DMS 273 (cell line): Measurements from ENCODE around the gene TDRD9.

Source experiments
- DNase-seq: peaks from one replicate; lab custom pipeline; 2025; ENCODE audit not compliant: unreplicated experiment; lab: John Stamatoyannopoulos, UW

Gene TDRD9

DNA sequence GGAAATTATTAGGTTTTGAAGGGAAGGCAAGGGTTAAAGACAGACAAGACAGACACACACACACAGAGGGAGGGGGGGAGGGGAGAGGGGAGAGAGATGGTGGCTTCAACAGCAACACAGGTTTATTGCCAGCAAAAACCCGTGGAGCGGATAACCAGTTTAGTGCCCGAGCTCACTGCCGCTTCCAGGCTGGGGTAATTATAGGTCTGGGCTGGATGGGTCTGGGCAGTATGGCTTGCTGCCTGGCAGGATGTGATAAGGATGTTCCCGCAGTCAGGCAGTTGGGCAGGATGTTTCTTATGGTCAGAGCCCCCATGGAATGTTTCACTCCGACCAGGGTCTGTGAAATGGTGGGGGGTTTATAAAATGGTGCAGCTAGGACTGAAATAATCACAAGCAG lies 4.4 kb upstream of the TDRD9 start:
- no peak for DNase-seq

DNA sequence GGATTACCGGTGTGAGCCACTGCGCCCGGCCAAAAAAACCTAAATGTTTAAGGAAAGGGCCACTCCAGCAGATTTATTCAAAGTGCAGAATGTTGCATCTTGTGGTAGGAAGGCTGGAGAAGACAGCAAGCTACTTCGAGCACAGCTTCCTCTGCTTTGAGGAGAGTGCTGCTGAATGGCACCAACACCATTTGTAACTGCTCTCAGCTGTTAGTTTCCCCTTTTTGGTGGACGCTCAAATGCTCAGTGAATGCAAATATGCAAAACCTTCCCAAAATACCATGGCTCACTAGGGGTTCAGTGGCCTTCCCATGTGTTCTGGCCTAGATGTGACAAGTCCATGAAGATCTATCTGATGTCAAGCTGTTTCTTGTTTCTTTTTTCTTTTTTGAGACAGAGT lies 2.9 kb upstream of the TDRD9 start:
- no peak for DNase-seq

DNA sequence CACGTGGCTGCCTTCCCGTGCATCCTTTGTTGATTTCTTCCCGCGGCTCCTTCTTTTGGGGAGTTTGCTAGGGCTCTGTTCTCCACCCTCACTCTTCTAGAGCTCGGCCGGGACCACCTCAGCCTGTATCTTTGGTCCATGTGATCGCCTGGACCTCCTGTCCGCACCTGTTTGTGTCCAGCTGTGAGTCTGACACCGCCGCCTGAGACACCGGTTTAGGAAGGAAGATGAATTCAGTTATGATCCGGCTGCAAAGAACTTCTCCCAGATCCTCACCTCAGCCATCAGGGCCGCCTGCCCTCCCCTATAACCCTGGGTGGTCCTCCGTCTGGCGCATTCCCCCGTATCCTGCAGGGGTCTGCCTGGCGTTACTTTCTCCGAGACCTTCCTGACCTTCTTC lies 690 bp upstream of the TDRD9 start:
- DNase-seq, result no peak

DNA sequence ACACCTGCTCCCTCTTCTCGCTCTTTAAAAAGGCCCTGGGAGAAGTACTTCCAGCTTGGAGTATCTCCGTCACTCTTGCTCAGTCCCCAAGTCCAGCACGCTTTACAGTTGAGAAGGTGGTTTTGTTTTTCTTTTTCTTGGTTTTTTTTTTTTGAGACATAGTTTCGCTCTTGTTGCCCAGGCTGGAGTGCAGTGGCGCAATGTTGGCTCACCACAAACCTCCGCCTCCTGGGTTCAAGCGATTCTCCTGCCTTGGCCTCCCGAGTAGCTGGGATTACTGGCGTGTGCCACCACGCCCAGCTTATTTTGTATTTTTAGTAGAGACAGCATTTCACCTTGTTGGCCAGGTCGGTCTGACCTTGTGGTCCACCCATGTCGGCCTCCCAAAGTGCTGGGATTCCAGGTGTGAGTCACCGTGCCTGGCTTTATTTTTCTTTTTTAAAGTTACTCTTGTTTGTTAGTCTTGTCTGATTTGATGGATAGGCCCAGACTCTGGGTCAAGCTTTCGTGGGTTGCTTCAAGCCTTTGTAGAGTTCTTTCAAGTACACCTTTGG lies 1.9 kb downstream of the TDRD9 start:
- no peak for DNase-seq

DNA sequence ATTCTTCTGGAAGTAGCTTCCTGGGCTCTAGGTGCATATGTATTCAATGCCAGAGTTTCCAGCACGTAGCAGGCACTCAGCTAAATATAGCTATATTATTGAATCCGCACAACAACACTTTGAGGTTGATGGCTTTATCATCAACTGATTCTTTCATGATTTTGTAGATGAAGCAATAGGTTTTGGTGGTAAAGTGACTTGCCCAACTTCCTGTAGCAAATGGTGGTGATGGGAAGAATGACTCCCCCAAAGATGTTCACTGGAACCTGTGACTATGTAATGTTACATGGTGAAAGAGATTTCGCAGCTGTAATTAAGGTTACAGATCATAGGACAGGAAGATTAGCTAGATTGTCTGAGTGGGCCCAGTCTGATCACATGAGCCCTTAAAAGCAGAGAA lies 3.2 kb downstream of the TDRD9 start:
- no peak for DNase-seq

DNA sequence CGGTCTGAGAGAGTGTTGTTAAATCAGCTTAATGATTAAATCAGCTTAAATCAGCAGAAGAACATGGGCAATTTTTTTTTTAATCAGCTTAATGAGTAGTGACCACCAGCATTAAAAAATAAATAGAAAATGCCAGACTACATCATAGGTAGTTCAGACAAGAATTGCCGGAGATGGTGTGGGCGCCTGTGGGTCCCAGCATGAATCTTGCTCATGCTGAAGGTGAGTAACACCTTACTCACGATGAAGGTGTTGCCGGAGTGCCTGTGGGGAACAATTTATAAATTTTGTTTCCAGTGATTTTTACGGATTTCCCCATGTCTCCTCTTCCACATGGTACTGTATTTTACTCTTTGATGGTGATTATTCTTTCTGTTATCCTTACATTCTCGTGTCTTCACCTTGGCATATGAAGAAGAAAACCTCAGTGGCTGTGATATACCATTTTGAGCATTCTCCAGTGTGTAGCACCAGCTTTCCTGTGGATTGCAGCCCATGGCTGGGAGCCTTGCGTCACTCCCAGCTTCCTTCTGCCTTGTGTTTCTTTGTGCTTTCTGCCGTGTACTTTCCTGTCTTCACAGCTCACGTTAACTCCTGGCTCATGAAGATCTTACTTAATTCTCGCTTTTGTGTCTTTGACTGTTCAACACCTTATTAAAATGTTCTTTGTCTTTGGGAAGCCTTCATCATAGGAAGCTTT lies 4.7 kb downstream of the TDRD9 start:
- no peak for DNase-seq

DNA sequence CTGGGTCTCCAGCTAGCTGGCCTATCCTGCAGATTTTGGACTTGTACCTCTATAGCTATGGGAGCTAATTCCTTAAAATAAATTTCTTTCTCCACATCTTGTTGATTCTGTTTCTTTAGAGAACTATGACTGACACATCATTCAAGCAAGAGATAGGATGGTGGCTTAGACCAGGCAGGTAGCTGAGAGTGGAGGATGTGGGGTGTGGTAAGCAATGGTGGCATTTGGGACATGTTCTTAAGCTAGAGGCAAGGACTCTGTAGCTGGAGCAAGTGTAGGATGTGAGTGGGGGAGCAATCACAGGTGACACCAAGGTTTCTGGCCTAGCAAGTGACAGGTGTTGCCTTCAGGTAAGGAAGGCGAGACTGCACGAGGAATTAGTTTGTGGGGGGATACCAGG lies 6.8 kb downstream of the TDRD9 start:
- no peak for DNase-seq

DNA sequence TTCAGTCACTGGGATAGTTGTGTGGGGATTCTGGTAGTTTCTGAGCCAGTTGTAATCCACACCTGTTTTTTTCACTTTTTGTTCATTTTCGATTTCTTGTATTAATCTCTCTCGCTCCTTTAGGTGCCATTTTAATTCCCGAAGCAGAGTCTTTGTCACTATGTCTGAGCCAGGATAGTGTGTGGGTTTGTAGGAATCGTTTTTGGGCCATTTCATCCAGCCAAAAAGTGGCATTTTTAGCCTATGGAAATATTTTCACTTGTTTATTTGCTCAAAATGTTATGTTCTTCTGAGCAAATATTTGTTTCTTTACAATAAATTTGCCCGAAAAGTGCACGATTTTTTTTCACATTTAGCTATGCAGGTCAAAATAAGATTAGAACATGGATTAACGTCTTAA lies 13.2 kb downstream of the TDRD9 start:
- no peak for DNase-seq

DNA sequence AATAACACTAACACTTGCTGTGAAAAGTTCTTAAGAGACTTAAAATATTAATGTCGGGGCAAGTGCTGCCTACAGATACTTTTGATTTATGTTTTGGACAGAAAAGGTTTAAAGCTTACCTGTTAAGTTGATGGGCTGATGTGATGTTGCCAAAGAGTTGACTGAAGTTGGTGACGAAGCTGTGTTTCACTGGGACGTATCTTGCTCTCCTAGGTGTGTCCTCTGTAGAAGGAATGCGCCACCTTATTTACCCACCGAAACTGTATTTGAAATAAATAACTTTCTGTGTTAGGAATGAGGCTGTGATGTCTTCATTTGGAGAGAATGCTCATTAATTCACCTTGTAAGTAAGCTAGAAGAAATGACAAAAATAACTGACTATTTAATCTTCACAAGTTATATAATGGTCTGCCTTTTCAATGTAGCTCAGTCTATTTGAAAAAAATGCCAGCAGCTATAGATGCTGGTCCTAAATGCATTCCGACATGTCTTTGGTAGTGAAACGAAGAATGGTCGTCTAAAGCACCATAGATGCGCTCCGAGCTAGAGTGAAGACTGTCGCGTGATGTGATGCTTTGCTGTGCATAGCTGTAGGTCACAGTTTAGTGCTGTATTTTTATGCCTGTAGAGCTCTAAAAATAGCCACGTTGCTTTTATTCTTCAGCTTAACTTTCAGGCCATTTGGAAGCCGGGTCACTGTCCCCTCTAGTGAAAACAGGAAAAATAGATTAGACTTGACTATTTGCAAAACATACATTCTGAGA lies 13.9 kb downstream of the TDRD9 start, which contains the start of gene RD3L:
RD3L (minus strand) TSS at position 557 of the 764 bp plus-strand sequence. CDS start 834 bp downstream, outside the sequence.
- DNase-seq, result no peak

DNA sequence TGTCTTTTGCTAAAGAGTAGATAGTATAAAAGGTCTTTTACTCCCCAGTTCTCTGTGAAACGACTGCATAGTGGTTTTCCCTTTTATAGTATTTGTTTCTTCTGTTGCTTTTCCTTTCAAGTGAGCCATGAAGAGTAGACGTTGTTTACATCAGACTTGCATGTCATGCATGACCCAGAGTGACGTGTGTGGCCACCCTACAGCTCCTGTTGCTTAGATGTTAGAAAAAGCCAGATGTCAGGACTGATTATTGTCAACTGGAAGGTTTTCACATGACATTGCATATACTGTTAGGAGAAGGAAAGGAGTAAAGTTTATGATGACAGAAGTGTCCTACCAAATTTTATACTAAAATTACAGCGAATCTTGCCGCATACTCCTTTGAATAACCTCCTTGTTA lies 15.4 kb downstream of the TDRD9 start:
- DNase-seq, result no peak

DNA sequence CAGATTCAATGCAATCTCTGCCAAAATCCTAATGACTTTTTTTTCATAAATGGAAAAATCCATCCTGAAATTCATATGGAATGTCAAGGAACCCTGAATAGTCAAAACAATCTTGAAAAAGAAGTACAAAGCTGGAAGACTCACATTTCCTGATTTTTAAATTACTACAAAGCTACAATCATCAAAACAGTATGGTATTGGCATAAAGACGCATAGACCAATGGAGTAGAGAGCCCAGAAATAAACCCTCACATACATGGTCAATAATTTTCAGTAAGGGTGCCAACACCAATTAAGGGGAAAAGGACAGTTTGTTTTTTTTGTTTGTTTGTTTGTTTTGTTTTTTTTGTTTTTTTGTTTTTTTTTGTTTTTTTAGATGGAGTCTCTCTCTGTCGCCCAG lies 18.7 kb downstream of the TDRD9 start:
- DNase-seq, result no peak

DNA sequence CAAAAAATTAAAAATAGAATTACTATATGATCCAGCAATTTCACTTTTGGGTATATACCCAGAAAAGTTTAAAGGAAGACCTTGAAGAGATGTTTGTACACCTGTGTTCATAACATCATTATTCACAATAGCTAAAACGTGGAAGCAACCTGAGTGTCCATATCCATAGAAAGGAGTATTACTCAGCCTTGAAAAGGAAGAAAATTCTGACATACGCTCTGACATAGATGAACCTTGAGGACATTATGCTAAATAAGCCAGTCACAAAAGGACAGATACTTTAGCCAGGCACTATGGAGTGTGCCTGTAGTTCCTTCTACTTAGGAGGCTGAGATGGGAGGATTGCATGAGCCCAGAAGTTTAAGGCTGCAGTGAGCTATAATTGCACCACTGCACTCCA lies 20.2 kb downstream of the TDRD9 start:
- DNase-seq, result no peak

DNA sequence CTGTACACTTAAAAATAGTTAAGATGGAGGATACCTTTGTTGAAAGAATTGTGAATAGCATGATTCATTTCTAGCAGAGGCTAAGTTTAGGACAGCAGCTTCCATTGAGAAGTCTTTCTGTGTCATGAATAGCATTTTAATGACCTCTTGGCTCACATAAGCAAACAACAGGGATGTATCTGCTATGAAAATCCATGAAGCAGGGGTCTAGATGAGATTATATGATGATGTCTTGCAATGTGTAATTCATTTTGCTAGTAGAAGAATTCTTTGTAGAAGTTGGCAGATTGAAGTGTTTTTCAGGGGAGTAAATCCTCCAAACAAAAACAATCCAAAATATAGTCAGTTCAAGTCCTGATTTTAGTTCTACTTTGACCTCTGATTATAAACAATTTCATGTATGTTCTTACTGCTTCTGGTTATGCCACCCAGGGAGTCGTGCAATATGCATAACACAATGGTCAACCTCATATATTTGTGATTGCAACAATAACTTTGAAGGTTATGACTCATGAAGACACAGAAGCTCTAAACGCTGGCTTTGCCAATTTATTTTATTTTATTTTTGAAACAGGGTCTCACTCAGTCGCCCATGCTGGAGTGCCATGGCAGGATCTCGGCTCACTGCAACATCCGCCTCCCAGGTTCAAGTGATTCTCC lies 21.0 kb downstream of the TDRD9 start:
- DNase-seq, result no peak

DNA sequence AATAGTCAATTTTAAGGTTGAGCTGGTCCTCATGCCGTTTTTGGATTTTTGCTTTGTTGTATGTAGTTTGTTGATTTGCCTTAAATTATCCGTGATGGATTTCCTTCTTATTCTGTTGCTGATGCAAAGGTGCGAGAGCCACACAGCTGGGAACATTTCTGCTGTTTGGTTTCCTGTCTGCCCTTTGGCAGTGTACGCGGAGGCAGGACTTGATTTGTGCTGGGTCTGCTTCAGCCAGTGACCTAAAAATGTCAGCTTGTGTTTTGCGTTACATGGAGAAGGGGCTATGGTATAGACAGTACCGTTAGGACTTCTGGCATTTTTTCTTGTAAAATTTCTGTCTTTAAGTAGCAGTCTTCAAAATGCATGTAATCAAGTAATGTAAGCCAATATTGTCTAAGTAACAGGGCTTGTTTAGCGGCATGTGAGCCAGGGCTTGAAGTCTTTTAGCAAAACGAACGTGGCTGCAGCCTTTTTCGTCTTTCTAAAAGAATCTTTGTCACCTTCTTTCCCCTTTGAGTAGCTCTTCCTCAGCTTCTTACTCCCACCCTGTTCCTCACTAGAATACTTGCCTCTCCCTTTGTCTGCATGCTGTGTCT lies 32.3 kb downstream of the TDRD9 start:
- no peak for DNase-seq

DNA sequence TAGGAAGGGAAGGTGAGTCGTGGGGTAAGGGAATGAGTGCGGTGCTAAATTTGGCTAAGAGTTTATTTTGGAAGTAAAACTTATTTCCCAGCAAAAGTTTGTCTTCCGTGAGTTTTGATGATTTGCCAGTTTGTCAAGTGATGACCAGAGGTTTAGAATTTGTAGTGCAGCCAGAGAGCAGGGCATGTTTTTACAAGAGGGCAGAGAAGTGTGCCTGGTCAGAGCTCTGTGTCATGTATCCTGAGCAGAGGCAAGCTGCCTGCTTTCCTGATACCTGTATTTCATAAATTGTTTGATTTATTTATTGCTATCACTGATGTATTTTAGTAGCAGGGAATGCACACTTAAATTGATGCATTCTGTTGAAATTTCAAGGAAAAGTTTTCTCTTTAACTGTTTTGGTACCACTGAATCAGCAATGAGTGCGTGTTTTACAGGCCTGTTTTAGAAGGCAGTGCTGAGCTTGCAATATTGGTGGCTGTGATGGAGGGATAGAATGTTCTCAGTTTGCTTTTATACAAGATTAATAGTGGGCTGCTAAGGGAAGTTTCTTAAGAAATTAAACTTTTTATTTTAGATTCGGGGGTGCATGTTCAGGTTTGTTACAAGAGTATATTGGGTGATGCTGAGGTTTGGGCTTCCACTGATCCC lies 33.8 kb downstream of the TDRD9 start:
- DNase-seq, result no peak

DNA sequence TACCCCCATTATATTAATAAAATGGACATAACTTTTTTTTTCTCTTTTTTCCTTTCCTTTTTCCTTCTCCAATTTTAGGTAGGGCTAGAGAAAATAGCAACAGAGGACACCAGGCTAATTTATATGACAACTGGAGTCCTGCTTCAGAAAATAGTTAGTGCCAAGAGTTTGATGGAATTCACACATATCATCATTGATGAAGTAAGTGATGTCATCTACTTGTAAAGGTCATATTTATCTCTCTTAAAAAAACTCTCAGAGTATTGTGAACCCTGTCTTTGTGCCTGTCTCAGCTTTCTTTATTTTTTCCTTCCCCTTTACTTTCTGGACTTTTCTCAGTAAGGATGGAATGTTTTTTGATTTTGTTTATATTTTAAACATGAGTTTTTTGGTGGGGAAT lies 38.4 kb downstream of the TDRD9 start:
- DNase-seq, result no peak

DNA sequence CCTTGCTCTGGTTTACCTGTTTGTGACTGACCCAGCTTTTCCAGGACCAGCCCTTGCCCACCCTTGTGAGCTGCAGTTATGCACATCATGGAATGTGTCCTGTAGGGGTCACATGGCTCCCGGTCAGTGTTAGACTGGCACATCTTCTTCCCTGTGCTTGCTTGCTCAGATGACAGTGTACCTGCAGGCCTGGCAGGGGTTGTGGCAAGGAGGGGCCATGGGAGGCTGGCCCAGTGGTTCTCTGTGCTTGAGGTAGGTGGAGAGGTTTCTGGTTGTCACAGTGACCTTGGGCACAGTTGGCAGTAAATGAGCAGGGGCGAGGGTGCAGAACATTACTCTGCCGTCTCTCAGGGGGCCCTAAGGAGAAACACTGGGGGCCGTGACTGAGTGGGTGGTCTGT lies 41.7 kb downstream of the TDRD9 start:
- no peak for DNase-seq

DNA sequence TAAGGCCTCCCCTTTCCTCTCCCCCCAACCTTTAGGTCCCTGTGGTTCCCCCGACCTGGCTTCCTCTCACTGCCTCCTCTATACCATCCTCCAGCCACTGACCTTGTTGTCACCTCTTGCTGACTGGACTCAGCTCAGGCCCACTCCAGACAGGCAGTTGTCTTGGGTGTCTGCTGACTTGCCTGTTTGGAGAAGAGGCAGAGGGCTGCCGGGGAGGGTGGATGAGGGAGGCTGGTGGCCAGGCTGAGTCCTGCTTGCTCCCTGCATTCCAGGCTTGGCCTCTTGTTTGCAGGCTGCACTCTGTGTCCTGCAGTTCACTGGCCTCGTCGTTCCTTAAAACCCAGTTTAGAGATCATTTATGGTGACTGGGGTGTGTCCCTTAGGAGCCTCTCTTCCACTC lies 45.1 kb downstream of the TDRD9 start:
- DNase-seq, result no peak

DNA sequence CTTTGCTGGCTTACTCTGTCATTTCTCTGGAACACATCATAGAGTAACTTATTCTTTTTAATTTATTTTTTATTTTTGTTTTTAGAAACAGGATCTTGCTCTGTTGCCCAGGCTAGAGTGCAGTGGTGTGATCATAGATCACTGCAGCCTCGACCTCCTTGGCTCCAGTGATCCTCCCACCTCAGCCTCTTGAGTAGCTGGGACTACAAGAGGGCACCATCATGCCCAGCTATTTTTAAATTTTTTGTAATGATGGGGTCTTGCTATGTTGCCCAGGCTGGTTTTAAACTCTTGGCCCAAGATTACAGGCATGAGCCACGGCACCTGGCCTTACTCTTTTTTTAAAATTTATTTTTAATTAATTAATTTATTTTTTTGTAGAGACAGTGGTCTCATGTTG lies 46.3 kb downstream of the TDRD9 start:
- no peak for DNase-seq

DNA sequence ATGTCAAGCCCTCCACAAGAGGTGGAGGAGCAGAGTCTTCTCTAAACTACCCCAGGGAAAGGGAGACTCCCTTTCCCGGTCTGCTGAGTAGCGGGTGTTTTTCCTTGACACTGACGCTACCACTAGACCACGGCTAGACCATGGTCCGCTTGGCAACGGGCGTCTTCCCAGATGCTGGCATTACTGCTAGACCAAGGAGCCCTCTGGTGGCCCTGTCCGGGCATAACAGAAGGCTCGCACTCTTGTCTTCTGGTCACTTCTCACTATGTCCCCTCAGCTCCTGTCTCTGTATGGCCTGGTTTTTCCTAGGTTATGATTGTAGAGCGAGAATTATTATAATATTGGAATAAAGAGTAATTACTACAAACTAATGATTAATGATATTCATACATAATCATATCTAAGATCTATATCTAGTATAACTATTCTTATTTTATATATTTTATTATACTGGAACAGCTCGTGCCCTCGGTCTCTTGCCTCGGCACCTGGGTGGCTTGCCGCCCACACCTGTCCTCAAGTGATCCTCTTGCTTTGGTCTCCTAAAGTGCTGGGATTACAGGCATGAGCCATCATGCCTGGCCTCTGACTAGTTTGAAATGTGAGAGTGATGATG lies 52.5 kb downstream of the TDRD9 start:
- DNase-seq, result peak; percentile 70

DNA sequence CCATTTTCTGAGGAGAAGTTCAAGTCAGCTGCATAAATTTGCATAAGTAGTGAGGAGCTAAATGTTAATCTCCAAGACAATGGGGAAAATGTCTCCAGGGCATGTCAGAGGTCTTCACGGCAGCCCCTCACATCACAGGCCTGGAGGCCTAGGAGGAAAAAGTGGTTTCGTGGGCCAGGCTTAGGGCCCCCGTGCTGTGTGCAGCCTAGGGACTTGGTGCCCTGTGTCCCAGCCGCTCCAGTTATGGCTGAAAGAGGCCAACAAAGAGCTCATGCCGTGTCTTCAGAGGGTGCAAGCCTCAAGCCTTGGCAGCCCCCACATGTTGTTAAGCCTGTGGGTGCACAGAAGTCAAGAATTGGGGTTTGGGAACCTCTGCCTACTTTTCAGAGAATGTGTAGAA lies 55.9 kb downstream of the TDRD9 start:
- DNase-seq, result no peak
